Neural cell (in vitro differentiated cells): ENCODE measurements around the gene ABHD4. TPM values are rescaled to one million over a fixed set of nuclear protein-coding genes. Genes with fewer than 3 reads are reported as not detected.
"Not testable (repeated sequence)": the region's sequence is repeated elsewhere in the genome, so short reads cannot be mapped to it uniquely, and the experiment has no call there.

Experiments
- H2AFZ ChIP-seq: fragments of 200-600, 300-800 bp; sonication (generic), shearing (Covaris generic); 2 replicates; pipeline ENCODE4 v1.6.0; 2014; ENCODE audit warnings: low read depth, mild to moderate bottlenecking, antibody characterized with exemption, low read length, moderate library complexity
- H3F3A ChIP-seq: fragments of 200-600 bp; shearing (Covaris generic); 2 replicates; pipeline ENCODE4 v1.6.1; 2016; ENCODE audit warnings: mild to moderate bottlenecking, moderate library complexity, mixed read lengths, antibody characterized with exemption, low read length; ENCODE audit not compliant: insufficient read depth, poor library complexity, severe bottlenecking
- H3K27ac ChIP-seq: fragments of 200-600, 300-800 bp; sonication (generic), shearing (Covaris generic); 2 replicates; pipeline ENCODE4 v1.5.1; 2014; ENCODE audit warnings: mild to moderate bottlenecking, low read length, moderate library complexity
- H3K27me3 ChIP-seq: fragments of 300-800, 200-600 bp; sonication (generic), shearing (Covaris generic); 2 replicates; pipeline ENCODE4 v1.6.0; 2014; ENCODE audit warnings: mild to moderate bottlenecking, low read depth, low read length, moderate library complexity; ENCODE audit not compliant: insufficient read depth
- H3K36me3 ChIP-seq: fragments of 300-800, 200-600 bp; sonication (generic), shearing (Covaris generic); 2 replicates; pipeline ENCODE4 v1.5.1; 2014; ENCODE audit warnings: mild to moderate bottlenecking, antibody characterized with exemption, low read length, moderate library complexity; ENCODE audit not compliant: insufficient read depth
- H3K4me2 ChIP-seq: fragments of 300-800, 200-600 bp; sonication (generic), shearing (Covaris generic); 2 replicates; pipeline ENCODE4 v1.6.0; 2014; ENCODE audit warnings: mild to moderate bottlenecking, low read length
- H3K4me3 ChIP-seq: fragments of 300-800, 200-600 bp; sonication (generic), shearing (Covaris generic); 2 replicates; pipeline ENCODE4 v1.5.1; 2014; ENCODE audit warnings: mild to moderate bottlenecking, low read length, moderate library complexity
- H3K79me2 ChIP-seq: fragments of 200-600 bp; shearing (Covaris generic); replicated peaks from 2 replicates; pipeline ENCODE4 v1.6.0; 2014; ENCODE audit warnings: mild to moderate bottlenecking, low read length, moderate library complexity; ENCODE audit not compliant: insufficient read depth
- H3K9ac ChIP-seq: fragments of 300-800, 200-600 bp; sonication (generic), shearing (Covaris generic); 2 replicates; pipeline ENCODE4 v1.6.1; 2016; ENCODE audit warnings: mild to moderate bottlenecking, low read length, mixed read lengths
- H3K9me2 ChIP-seq: fragments of 200-600 bp; shearing (Covaris generic); 2 replicates; pipeline ENCODE4 v1.6.1; 2016; ENCODE audit warnings: mild to moderate bottlenecking, low read length, mixed read lengths; ENCODE audit not compliant: insufficient read depth
- H3K9me3 ChIP-seq: fragments of 200-600, 300-800 bp; sonication (generic), shearing (Covaris generic); 2 replicates; pipeline ENCODE4 v1.6.1; 2016; ENCODE audit warnings: mild to moderate bottlenecking, mixed run types, low read length, moderate library complexity, mixed read lengths
- H4K20me1 ChIP-seq: fragments of 200-600 bp; shearing (Covaris generic); 2 replicates; pipeline ENCODE4 v1.6.1; 2016; ENCODE audit warnings: mild to moderate bottlenecking, mixed run types; ENCODE audit not compliant: insufficient read depth
- EP300 ChIP-seq: fragments of 450-650 bp; conservative IDR thresholded peaks from 2 replicates; pipeline ENCODE4 v1.6.1; 2014; ENCODE audit warnings: antibody characterized with exemption, mild to moderate bottlenecking, moderate library complexity; ENCODE audit not compliant: poor library complexity, severe bottlenecking
- EZH2 ChIP-seq: fragments of 200-600, 300-800 bp; shearing (Covaris generic), sonication (generic); IDR thresholded peaks from 2 replicates; pipeline ENCODE4 v1.6.1; 2014; ENCODE audit warnings: antibody characterized with exemption, low read length, borderline replicate concordance, mild to moderate bottlenecking; ENCODE audit not compliant: insufficient read depth, poor library complexity, severe bottlenecking
- MXI1 ChIP-seq: fragments of 450-650 bp; conservative IDR thresholded peaks from 2 replicates; pipeline ENCODE4 v1.6.1; 2014; ENCODE audit warnings: antibody characterized with exemption, mild to moderate bottlenecking; ENCODE audit not compliant: poor library complexity, severe bottlenecking
- POLR2AphosphoS5 ChIP-seq: IDR thresholded peaks from 2 replicates; pipeline ENCODE4 v1.6.1; 2012
- RAD21 ChIP-seq: fragments of 450-650 bp; conservative IDR thresholded peaks from 2 replicates; pipeline ENCODE4 v1.6.1; 2014; ENCODE audit warnings: antibody characterized with exemption, mild to moderate bottlenecking, moderate library complexity
- SMC3 ChIP-seq: fragments of 450-650 bp; conservative IDR thresholded peaks from 2 replicates; pipeline ENCODE4 v1.6.1; 2014; ENCODE audit warnings: antibody characterized with exemption, mild to moderate bottlenecking, moderate library complexity; ENCODE audit not compliant: poor library complexity
- TAF1 ChIP-seq: IDR thresholded peaks from 2 replicates; pipeline ENCODE4 v1.6.1; 2012; ENCODE audit warnings: low read depth
- polyA plus RNA-seq: library from polyadenylated mRNA; depleted of rRNA; stranded (reverse); fragments of >200 nt; gene quantifications from 2 replicates; pipeline ENCODE4 v1.2.3, GENCODE V29; 2014
- TF ChIP-seq, protein P1 (sequence below): fragments of 450-650 bp; IDR thresholded peaks from 2 replicates; pipeline ENCODE4 v1.5.1; 2014; ENCODE audit warnings: antibody characterized with exemption, mild to moderate bottlenecking, moderate library complexity; ENCODE audit not compliant: poor library complexity, severe bottlenecking
- TF ChIP-seq, protein P2 (sequence below): IDR thresholded peaks from 2 replicates; pipeline ENCODE4 v1.6.1; 2012; ENCODE audit warnings: borderline replicate concordance

ABHD4 gene
- polyA plus RNA-seq, 1 donor from 2014 or later, result 2.6 TPM

DNA sequence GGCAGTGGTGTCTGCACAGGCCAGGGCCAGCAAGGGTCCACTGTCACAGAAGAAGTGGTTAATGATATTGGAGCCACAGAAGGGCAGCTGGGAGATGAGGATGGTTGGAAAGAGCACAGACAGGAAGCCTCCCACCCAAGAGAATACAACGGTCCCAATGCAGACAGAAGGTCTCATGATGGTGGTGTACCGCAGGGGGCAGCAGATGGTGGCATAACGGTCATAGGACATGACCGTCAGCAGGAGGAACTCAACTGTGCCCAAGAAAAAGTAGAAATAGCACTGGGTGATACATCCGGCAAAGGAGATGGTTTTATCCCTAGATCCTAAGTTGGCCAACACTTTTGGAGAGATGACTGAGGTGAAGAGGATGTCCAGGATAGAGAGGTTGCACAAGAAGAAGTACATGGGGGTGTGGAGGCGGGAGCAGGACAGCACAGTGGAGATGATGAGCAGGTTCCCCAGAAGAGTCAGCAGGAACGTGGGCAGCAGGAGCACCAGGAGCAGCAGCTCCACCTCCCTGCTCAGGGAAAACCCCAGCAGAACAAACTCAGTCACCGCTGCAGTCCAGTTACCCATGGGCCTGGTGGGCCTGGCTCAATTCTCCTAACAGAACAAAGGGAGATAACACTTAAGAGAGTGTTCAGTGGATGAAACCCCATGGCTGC, 36.3 kb downstream of the ABHD4 start:
- Histone ChIP-seq H3K27me3 (no peaks in the 10 kb centered on the region), H3K36me3 (no peaks in the 10 kb centered on the region), H3K4me3 (no peak overlapping the region), H2AFZ (no peak overlapping the region), H3K9me3 (no peaks in the 10 kb centered on the region), H3K4me2 (no peak overlapping the region), H3K79me2 (no peaks in the 10 kb centered on the region), H4K20me1 (no peaks in the 10 kb centered on the region), H3F3A (no peaks in the 10 kb centered on the region), H3K9me2 (no peaks in the 10 kb centered on the region), H3K27ac (no peak overlapping the region), H3K9ac (no peak overlapping the region)
- TF ChIP-seq MXI1 (no peak), POLR2AphosphoS5 (no peak), TAF1 (no peak), EP300 (no peak), RAD21 (no peak), SMC3 (no peak), EZH2 (no peak)
- TF ChIP-seq, protein P1, sequence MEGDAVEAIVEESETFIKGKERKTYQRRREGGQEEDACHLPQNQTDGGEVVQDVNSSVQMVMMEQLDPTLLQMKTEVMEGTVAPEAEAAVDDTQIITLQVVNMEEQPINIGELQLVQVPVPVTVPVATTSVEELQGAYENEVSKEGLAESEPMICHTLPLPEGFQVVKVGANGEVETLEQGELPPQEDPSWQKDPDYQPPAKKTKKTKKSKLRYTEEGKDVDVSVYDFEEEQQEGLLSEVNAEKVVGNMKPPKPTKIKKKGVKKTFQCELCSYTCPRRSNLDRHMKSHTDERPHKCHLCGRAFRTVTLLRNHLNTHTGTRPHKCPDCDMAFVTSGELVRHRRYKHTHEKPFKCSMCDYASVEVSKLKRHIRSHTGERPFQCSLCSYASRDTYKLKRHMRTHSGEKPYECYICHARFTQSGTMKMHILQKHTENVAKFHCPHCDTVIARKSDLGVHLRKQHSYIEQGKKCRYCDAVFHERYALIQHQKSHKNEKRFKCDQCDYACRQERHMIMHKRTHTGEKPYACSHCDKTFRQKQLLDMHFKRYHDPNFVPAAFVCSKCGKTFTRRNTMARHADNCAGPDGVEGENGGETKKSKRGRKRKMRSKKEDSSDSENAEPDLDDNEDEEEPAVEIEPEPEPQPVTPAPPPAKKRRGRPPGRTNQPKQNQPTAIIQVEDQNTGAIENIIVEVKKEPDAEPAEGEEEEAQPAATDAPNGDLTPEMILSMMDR, result no peak
- TF ChIP-seq, protein P2, sequence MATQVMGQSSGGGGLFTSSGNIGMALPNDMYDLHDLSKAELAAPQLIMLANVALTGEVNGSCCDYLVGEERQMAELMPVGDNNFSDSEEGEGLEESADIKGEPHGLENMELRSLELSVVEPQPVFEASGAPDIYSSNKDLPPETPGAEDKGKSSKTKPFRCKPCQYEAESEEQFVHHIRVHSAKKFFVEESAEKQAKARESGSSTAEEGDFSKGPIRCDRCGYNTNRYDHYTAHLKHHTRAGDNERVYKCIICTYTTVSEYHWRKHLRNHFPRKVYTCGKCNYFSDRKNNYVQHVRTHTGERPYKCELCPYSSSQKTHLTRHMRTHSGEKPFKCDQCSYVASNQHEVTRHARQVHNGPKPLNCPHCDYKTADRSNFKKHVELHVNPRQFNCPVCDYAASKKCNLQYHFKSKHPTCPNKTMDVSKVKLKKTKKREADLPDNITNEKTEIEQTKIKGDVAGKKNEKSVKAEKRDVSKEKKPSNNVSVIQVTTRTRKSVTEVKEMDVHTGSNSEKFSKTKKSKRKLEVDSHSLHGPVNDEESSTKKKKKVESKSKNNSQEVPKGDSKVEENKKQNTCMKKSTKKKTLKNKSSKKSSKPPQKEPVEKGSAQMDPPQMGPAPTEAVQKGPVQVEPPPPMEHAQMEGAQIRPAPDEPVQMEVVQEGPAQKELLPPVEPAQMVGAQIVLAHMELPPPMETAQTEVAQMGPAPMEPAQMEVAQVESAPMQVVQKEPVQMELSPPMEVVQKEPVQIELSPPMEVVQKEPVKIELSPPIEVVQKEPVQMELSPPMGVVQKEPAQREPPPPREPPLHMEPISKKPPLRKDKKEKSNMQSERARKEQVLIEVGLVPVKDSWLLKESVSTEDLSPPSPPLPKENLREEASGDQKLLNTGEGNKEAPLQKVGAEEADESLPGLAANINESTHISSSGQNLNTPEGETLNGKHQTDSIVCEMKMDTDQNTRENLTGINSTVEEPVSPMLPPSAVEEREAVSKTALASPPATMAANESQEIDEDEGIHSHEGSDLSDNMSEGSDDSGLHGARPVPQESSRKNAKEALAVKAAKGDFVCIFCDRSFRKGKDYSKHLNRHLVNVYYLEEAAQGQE, result no peak

DNA sequence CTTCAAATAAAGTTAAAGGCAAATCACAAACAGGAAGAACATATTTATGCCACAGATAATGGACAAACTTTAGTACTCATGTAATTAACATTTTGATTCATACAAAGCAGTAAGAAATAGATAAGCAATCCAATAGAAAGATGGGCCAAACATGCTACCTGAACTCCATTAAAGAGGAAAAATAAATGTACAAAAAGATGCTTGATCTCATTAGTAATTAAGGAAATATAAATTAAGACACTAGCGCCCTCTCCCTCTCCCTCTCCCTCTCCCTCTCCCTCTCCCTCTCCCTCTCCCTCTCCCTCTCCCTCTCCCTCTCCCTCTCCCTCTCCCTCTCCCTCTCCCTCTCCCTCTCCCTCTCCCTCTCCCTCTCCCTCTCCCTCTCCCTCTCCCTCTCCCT, 37.9 kb downstream of the ABHD4 start:
- H3K9me3 ChIP-seq, H2AFZ ChIP-seq, H3K4me3 ChIP-seq, H3K9ac ChIP-seq, H3K27ac ChIP-seq, H3K4me2 ChIP-seq, H4K20me1 ChIP-seq, H3K79me2 ChIP-seq, H3K9me2 ChIP-seq, H3K27me3 ChIP-seq, H3K36me3 ChIP-seq, H3F3A ChIP-seq: not testable (repeated sequence)

DNA sequence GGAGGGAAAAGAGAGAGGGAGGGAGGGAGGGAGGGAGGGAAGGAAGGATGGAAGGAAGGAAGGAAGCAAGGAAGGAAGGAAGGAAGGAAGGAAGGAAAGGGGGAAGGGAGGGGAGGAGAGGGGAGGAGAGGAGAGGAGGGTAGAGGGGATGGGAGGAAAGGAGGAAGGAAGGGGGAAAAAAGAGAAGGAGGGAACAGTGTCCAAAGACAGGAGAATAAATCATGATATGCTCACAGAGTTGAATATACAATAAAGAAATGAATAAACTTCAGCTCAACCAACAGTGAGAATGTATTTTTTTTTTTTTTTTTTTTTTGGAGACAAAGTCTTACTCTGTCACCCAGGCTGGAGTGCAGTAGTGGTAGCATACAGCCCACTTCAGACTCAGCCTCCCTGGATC, 42.1 kb downstream of the ABHD4 start:
- no peak overlapping the region for H3K27ac ChIP-seq
- H2AFZ ChIP-seq, result no peak overlapping the region
- no peaks in the 10 kb centered on the region for H4K20me1 ChIP-seq
- H3K79me2 ChIP-seq, result no peaks in the 10 kb centered on the region
- H3K36me3 ChIP-seq, result no peaks in the 10 kb centered on the region
- no peaks in the 10 kb centered on the region for H3K9me2 ChIP-seq
- H3K9me3 ChIP-seq, result no peaks in the 10 kb centered on the region
- H3K27me3 ChIP-seq, result no peaks in the 10 kb centered on the region
- TF ChIP-seq EZH2 (no peak), SMC3 (no peak), EP300 (no peak), MXI1 (no peak), POLR2AphosphoS5 (no peak), TAF1 (no peak), RAD21 (no peak)
- TF ChIP-seq, protein P1, result no peak
- TF ChIP-seq, protein P2, result no peak
- H3K4me3 ChIP-seq, result no peak overlapping the region
- no peak overlapping the region for H3K4me2 ChIP-seq
- no peak overlapping the region for H3K9ac ChIP-seq
- no peaks in the 10 kb centered on the region for H3F3A ChIP-seq
